Keratinocyte (primary cell): ENCODE data around the gene MMAB.

Source experiments
- CTCF ChIP-seq, 3 experiments: IDR thresholded peaks in 1 of 3; conservative IDR thresholded peaks in 1 of 3; optimal IDR thresholded peaks in 1 of 3; 2 replicates in 2 of 3; 3 replicates in 1 of 3; pipeline versions ENCODE3 to v1.5.1; 2011; ENCODE audit warnings: low read length in 3 of 3, mild to moderate bottlenecking in 3 of 3, moderate library complexity in 2 of 3, control low read depth in 1 of 3, inconsistent platforms in 1 of 3; ENCODE audit not compliant: insufficient read depth in 2 of 3; ENCODE audit errors: extremely low read depth in 1 of 3
- EZH2 ChIP-seq: IDR thresholded peaks from one replicate; pipeline ENCODE4 v1.6.1; 2012; ENCODE audit warnings: inconsistent platforms, mild to moderate bottlenecking, low read length, moderate library complexity

GRCh38 chr12:109605599-109606228 is 32.4 kb upstream of the MMAB start:
- TF ChIP-seq CTCF (optimal IDR thresholded peaks at IDR 0.05 in 1 of 3, IDR thresholded peaks at IDR 0.05 in 1 of 3, conservative IDR thresholded peaks at IDR 0.05 in 1 of 3; ENCODE audit: extremely low read depth in 1 of 3, insufficient read depth in 2 of 3, low read length in 3 of 3) (no peak), EZH2 (no peak)
